Adrenal gland (tissue), 12 donors: ENCODE data around the gene NAA10. TPM values are rescaled to one million over a fixed set of nuclear protein-coding genes. Genes with fewer than 3 reads are reported as not detected.

Experiments used
- DNase-seq, 7 donors: peaks; one replicate each; pipeline ENCODE4 v3.0.0-alpha.2; 2019 to 2020
- H3K27ac ChIP-seq, 5 donors: fragments of 200-600 bp; sonication (generic) in 4 of 5; 1 replicate in 3 of 5; 2 replicates in 2 of 5; pipeline versions ENCODE4 v1.5.1 to v1.8.0; 2016 to 2020; ENCODE audit warnings: mild to moderate bottlenecking in 1 of 5
- H3K27me3 ChIP-seq: fragments of 200-600 bp; 2 replicates; pipeline ENCODE4 v1.8.0; 2021
- H3K36me3 ChIP-seq, 2 donors: fragments of 200-600 bp; replicated peaks in 1 of 2; 1 replicate in 1 of 2; 2 replicates in 1 of 2; pipeline versions ENCODE4 v1.5.1 to v1.8.0; 2018 to 2022
- H3K4me1 ChIP-seq, 2 donors: fragments of 200-600 bp; replicated peaks in 1 of 2; 1 replicate in 1 of 2; 2 replicates in 1 of 2; pipeline versions ENCODE4 v1.5.1 to v1.8.0; 2018 to 2021
- H3K4me3 ChIP-seq, 4 donors: fragments of 200-600 bp; sonication (generic) in 3 of 4; one replicate each; pipeline ENCODE4 v1.5.1; 2016 to 2018
- H3K9me3 ChIP-seq, 3 donors: fragments of 200-600 bp; sonication (generic) in 1 of 3; replicated peaks in 1 of 3; 1 replicate in 2 of 3; 2 replicates in 1 of 3; pipeline versions ENCODE4 v1.5.1 to v1.8.0; 2016 to 2021
- CTCF ChIP-seq, 6 experiments: fragments of 450-650 bp in 4 of 6; fragments of 200-600 bp in 2 of 6; sonication (generic) in 1 of 6; IDR thresholded peaks; 1 replicate in 5 of 6; 2 replicates in 1 of 6; pipeline versions ENCODE4 v1.5.1 to v1.8.0; 2016 to 2021; ENCODE audit warnings: antibody characterized with exemption in 6 of 6, mild to moderate bottlenecking in 2 of 6, moderate library complexity in 1 of 6
- POLR2A ChIP-seq, 2 donors: fragments of 450-650 bp; IDR thresholded peaks; one replicate each; pipeline ENCODE4 v1.6.1; 2017; ENCODE audit warnings: antibody characterized with exemption in 2 of 2, mild to moderate bottlenecking in 2 of 2, moderate library complexity in 1 of 2
- WGBS, 4 donors: extraction: QIAGEN DNeasy Blood & Tissue Kit in 2 of 4; methylation state at CpG; one replicate each; pipeline versions ENCODE4 v1.1.5 to v1.1.7; 2013 to 2017; 5-methylcytosine and 5-hydroxymethylcytosine counted together
- intact Hi-C, 2 donors: fragments of 100-400 bp; cut with DNase I; formaldehyde crosslinking; loops; one replicate each; pipeline versions ENCODE4 v1.14.1 to v1.15.0; 2022 to 2023
- polyA plus RNA-seq, 3 donors: library from polyadenylated mRNA; stranded (reverse); fragments of 200-250 nt in 2 of 3; fragments of 350-450 nt in 1 of 3; fragmentation: Illumina TruSeq in 1 of 3; extraction: RNeasy Lipid Tissue Mini Kit (QIAGEN cat#74804) in 1 of 3; gene quantifications; one replicate each; pipeline ENCODE4 v1.2.3, GENCODE V29; 2013 to 2014
- total RNA-seq, 9 donors: library from RNA; depleted of rRNA in 4 of 9; stranded (reverse); fragments of >200 nt in 4 of 9; fragments of 120-200 nt in 1 of 9; fragmentation: NEBNext Ultra II Directional in 1 of 9; extraction: Animal tissue kit (Norgen Biotek cat#: 25700) in 1 of 9; gene quantifications; one replicate each; pipeline versions ENCODE4 v1.1.0 to v1.2.4, GENCODE V29; 2013 to 2023
- donor health status: healthy with polysubstance abuse.
- donor health status: Bipolar disorder and iron deficiency.
- donor health status: DM: yes; HTN: yes; CAD: no.
- donor health status: DM: no; HTN: no; CAD: no.
- donor health status: DM: no; HTN: no; CAD: no.
- donor health status: DM: yes; HTN: yes; CAD: no.

The NAA10 gene
- total and polyA plus RNA-seq, 12 donors: 60.0 to 287 (median 97.8) TPM

GRCh38 chrX:153901753-153902140 lies 33.1 kb downstream of the NAA10 start:
- Histone ChIP-seq H3K4me3 (no peak overlapping the region), H3K27me3 (peaks cover 12% of the 10 kb centered on the region), H3K36me3 (no peaks in the 10 kb centered on the region), H3K27ac (no peak overlapping the region), H3K9me3 (no peaks in the 10 kb centered on the region), H3K4me1 (no peaks in the 10 kb centered on the region)
- intact Hi-C loops: no loop called here
- WGBS, 4 donors: 50 to 62% (median 58%) methylated on average over 8 of the region's 8 CpGs
- DNase-seq: no peak
- no peak for TF ChIP-seq CTCF (IDR thresholded peaks at IDR 0.05)
- no peak for TF ChIP-seq POLR2A (IDR thresholded peaks at IDR 0.05)

GRCh38 chrX:153900831-153901752 lies 33.7 kb downstream of the NAA10 start:
- 45 to 61% (median 56%) methylated on average over 16 to 26 of the region's 26 CpGs for WGBS, 4 donors
- no peak for TF ChIP-seq POLR2A (IDR thresholded peaks at IDR 0.05)
- no peak for TF ChIP-seq CTCF (IDR thresholded peaks at IDR 0.05)
- H3K36me3 ChIP-seq: no peaks in the 10 kb centered on the region
- no peaks in the 10 kb centered on the region for H3K4me1 ChIP-seq
- peak in 6 of 7 donors; percentile 19 to 70 (median 42) for DNase-seq
- H3K4me3 ChIP-seq: no peak overlapping the region
- H3K27me3 ChIP-seq: peaks cover 8% of the 10 kb centered on the region
- no peak overlapping the region for H3K27ac ChIP-seq
- H3K9me3 ChIP-seq: no peaks in the 10 kb centered on the region
- intact Hi-C loops: no loop called here

DNA sequence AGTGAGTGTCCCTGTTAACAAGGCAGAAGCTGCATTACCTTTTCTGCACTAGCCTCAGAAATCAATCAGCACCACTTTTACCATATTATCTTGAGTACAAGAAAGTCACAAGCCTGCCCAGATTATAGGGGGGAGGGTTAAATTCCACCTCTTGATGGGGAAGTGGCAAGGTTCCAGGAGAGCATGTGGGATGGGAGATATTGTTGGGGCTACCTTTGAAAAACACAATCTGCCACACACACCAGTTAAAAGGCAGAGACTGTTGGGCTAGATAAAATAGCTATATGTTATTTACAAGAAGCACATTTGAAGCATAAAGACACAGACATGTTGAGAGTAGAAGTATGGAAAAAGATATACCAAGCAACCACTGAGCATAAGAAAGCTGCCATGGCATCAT lies 36.9 kb downstream of the NAA10 start:
- Histone ChIP-seq H3K4me1 (no peaks in the 10 kb centered on the region), H3K4me3 (no peak overlapping the region), H3K27ac (no peak overlapping the region), H3K27me3 (no peaks in the 10 kb centered on the region), H3K36me3 (no peaks in the 10 kb centered on the region), H3K9me3 (no peaks in the 10 kb centered on the region)
- intact Hi-C loops: no loop called here
- TF ChIP-seq POLR2A (IDR thresholded peaks at IDR 0.05) (no peak), CTCF (IDR thresholded peaks at IDR 0.05) (no peak)
- no peak for DNase-seq

DNA sequence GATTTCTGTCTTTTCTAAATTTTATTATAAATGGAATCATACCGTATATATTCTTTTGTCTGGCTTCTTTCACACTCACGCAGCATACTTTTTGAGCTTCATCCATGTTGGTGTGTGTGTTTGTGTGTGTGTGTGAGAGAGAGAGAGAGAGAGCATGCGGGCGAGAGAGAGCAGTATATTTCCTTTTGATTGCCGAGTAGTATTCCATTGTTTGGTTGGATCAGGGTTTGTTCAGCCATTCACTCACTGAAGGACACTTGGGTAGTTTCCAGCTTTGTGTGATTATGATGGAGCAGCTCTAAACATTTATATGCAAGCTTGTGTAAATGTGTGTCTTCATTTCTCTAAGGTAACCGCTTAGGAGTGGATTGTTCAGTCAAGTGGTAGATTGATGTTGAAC lies 45.7 kb downstream of the NAA10 start:
- no peak for TF ChIP-seq POLR2A (IDR thresholded peaks at IDR 0.05)
- TF ChIP-seq CTCF (IDR thresholded peaks at IDR 0.05): no peak
- Histone ChIP-seq H3K4me1 (no peaks in the 10 kb centered on the region), H3K4me3 (no peak overlapping the region), H3K9me3 (no peaks in the 10 kb centered on the region), H3K36me3 (no peaks in the 10 kb centered on the region), H3K27me3 (peaks cover 51% of the 10 kb centered on the region), H3K27ac (no peak overlapping the region)
- 93 to 98% (median 95%) methylated on average over 6 of the region's 6 CpGs for WGBS, 4 donors
- DNase-seq: no peak
- intact Hi-C loops: no loop called here
